Measurements from ENCODE around the gene TGFA.

DNA sequence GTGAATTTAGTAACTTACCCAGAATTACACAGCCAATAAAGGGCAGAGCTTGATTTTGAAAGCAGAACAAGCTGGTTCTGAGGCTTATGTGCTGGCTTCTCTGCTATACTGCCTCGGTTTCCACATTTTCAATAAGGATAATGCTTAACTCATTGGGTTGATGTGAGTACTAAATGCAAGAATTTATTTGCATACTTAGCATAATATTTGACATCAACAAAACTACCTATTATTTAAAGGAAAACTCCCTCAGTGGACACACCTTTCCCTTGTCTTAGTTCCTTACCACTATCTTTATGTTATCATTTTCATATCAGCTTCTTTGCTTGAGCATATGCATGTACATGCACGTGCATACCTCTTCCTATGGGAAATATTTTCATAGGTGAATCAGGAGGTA is 3.0 kb upstream of the TGFA start:
- TF ChIP-seq, protein P1, sequence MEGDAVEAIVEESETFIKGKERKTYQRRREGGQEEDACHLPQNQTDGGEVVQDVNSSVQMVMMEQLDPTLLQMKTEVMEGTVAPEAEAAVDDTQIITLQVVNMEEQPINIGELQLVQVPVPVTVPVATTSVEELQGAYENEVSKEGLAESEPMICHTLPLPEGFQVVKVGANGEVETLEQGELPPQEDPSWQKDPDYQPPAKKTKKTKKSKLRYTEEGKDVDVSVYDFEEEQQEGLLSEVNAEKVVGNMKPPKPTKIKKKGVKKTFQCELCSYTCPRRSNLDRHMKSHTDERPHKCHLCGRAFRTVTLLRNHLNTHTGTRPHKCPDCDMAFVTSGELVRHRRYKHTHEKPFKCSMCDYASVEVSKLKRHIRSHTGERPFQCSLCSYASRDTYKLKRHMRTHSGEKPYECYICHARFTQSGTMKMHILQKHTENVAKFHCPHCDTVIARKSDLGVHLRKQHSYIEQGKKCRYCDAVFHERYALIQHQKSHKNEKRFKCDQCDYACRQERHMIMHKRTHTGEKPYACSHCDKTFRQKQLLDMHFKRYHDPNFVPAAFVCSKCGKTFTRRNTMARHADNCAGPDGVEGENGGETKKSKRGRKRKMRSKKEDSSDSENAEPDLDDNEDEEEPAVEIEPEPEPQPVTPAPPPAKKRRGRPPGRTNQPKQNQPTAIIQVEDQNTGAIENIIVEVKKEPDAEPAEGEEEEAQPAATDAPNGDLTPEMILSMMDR (conservative IDR thresholded peaks at IDR 0.05; ENCODE audit: low read length), result no peak
- TF ChIP-seq EZH2phosphoT487 (IDR thresholded peaks at IDR 0.05; ENCODE audit: borderline replicate concordance), result no peak
